Measurements from ENCODE around the gene LRIG1.

Gene LRIG1

DNA sequence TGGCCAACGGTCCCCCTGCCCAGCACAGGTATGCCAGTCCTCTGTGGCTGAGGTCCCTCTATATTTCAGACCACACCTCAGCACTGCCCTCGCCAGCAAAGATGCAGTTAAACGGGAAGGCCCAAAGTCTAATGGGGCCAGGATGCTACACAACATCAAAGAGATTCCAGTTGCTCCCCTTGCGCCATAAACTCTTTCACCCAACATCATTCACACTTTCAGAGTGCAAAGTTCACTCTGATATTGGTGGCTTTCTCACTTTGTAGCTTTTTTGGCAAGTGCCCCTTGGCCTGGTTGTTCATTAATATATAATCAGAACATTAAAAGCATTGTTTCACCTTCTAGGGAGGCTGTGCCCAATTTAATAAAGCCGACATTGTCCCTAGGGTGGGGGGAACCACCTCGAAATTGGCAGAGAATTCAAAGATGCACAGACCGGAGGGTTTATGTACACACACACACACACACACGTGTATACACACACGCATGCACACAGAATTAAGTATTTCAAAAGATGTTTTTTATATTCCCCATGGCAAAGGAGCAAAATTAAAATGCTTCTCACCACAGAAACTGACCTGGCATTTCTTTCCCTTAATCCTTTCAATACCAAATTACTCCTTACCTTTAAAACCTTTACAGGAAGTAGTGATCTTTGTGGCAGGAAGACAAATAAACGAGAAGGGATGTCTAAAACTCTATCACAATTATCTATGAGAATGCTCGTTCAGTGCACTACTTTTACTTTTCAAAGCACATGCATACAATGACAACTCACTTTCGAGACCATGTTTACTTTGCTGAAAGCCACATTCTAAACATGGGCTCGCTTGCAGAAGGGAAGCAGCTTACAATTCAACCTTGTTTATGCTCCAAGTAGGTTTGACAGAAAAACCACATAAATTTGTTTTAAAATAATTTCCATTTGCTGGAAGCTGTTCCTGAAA is 19.5 kb downstream of the LRIG1 start:
- Histone ChIP-seq H3K9ac (peak overlapping the region; percentile 13; the same call in 1 of the 2 replicates), H3K4me2 (peak overlapping the region; percentile 97), H3K4me3 (IDR thresholded peaks at IDR 0.05; ENCODE audit: insufficient read depth, low read depth, low read length) (peak overlapping the region; percentile 60), H3K4me1 (ENCODE audit: low read depth, poor library complexity, severe bottlenecking) (peaks cover 97% of the 10 kb centered on the region), H3K36me3 (ENCODE audit: insufficient read depth) (no peaks in the 10 kb centered on the region), H3K79me2 (ENCODE audit: insufficient read depth, low read depth) (peaks cover 100% of the 10 kb centered on the region), H3K27me3 (ENCODE audit: insufficient read depth, low read depth) (no peaks in the 10 kb centered on the region), H4K20me1 (ENCODE audit: insufficient read depth) (peaks cover 10% of the 10 kb centered on the region; the same call in 1 of the 2 replicates), H2AFZ (ENCODE audit: low read depth) (no peak overlapping the region), H3K27ac (peak overlapping the region; percentile 85)
- TF ChIP-seq, protein P1, sequence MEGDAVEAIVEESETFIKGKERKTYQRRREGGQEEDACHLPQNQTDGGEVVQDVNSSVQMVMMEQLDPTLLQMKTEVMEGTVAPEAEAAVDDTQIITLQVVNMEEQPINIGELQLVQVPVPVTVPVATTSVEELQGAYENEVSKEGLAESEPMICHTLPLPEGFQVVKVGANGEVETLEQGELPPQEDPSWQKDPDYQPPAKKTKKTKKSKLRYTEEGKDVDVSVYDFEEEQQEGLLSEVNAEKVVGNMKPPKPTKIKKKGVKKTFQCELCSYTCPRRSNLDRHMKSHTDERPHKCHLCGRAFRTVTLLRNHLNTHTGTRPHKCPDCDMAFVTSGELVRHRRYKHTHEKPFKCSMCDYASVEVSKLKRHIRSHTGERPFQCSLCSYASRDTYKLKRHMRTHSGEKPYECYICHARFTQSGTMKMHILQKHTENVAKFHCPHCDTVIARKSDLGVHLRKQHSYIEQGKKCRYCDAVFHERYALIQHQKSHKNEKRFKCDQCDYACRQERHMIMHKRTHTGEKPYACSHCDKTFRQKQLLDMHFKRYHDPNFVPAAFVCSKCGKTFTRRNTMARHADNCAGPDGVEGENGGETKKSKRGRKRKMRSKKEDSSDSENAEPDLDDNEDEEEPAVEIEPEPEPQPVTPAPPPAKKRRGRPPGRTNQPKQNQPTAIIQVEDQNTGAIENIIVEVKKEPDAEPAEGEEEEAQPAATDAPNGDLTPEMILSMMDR (conservative IDR thresholded peaks at IDR 0.05; ENCODE audit: low read depth, low read length) = no peak

DNA sequence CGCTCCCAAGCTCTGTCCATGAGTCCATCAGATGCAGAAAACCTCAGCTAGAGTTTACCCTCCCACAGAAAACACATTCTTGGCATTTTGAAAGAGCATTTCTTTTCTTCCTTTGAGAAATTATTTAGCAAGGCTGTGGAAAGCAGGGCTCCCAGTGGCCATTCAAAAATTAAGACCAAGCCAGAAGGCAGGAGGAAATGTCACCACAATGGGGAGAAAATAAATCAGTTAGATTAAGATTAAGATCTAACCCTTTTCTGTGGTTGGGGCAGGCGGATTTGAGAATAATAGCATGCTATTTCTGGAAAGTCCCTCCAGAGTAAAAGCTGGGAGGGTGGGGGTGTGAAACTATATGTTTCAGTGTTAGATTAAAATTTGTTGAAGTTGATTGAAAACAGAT is 20.2 kb downstream of the LRIG1 start:
- Histone ChIP-seq H4K20me1 (ENCODE audit: insufficient read depth) (peaks cover 12% of the 10 kb centered on the region; the same call in 1 of the 2 replicates), H2AFZ (ENCODE audit: low read depth) (no peak overlapping the region), H3K4me1 (ENCODE audit: low read depth, poor library complexity, severe bottlenecking) (peaks cover 97% of the 10 kb centered on the region), H3K27ac (peak overlapping the region; percentile 85), H3K36me3 (ENCODE audit: insufficient read depth) (no peaks in the 10 kb centered on the region), H3K79me2 (ENCODE audit: insufficient read depth, low read depth) (peaks cover 100% of the 10 kb centered on the region), H3K27me3 (ENCODE audit: insufficient read depth, low read depth) (no peaks in the 10 kb centered on the region), H3K4me2 (peak overlapping the region; percentile 97), H3K4me3 (IDR thresholded peaks at IDR 0.05; ENCODE audit: insufficient read depth, low read depth, low read length) (peak overlapping the region; percentile 60), H3K9ac (peak overlapping the region; percentile 13; the same call in 1 of the 2 replicates)
- TF ChIP-seq, protein P1 (conservative IDR thresholded peaks at IDR 0.05; ENCODE audit: low read depth, low read length) = no peak

DNA sequence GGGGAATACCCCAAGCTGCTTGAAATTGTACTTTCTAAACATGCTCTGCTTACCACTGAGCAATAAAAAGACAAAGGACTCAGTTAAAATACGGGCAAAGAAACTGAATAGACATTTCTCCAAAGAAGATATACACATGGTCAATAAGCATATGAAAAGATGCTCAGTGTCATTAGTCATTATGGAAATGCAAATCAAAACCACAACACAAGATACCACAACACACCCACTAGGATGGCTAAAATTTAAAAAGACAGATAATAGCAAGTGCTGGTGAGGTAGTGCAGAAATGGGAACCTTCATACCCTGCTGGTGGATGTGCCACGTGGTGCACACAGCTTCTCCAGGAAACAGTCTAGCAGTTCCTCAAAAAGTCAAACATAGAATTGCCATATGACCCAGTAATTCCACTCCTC is 21.3 kb downstream of the LRIG1 start:
- Histone ChIP-seq H3K4me2 (peak overlapping the region; percentile 97), H3K9ac (no peak overlapping the region), H3K4me1 (ENCODE audit: low read depth, poor library complexity, severe bottlenecking) (peaks cover 97% of the 10 kb centered on the region), H3K79me2 (ENCODE audit: insufficient read depth, low read depth) (peaks cover 100% of the 10 kb centered on the region), H2AFZ (ENCODE audit: low read depth) (no peak overlapping the region), H3K27me3 (ENCODE audit: insufficient read depth, low read depth) (no peaks in the 10 kb centered on the region), H4K20me1 (ENCODE audit: insufficient read depth) (peaks cover 12% of the 10 kb centered on the region; the same call in 1 of the 2 replicates), H3K4me3 (IDR thresholded peaks at IDR 0.05; ENCODE audit: insufficient read depth, low read depth, low read length) (no peak overlapping the region), H3K36me3 (ENCODE audit: insufficient read depth) (no peaks in the 10 kb centered on the region), H3K27ac (peak overlapping the region; percentile 85; the same call in 1 of the 2 replicates)
- TF ChIP-seq, protein P1 (conservative IDR thresholded peaks at IDR 0.05; ENCODE audit: low read depth, low read length) = no peak

DNA sequence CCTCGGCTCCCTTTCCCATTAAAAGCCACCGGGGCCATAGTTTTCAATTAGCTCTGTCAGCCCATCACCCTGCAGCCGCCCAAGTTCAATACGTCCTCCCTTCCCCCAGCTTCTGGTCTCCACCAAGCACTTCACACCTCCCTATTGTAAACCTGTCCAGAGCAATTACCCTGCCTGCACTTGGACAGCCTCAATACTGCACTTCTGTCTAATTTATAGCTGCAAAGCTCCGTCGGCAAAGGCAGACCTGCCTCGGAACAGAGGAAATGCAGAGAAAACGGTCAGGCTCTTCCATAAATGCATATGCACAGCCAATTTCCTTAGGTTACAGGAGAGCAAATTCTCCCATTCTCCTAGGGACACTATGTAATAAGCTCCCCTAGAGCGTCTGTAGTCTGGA is 21.9 kb downstream of the LRIG1 start:
- Histone ChIP-seq H2AFZ (ENCODE audit: low read depth) (no peak overlapping the region), H3K36me3 (ENCODE audit: insufficient read depth) (no peaks in the 10 kb centered on the region), H3K27ac (no peak overlapping the region), H3K4me3 (IDR thresholded peaks at IDR 0.05; ENCODE audit: insufficient read depth, low read depth, low read length) (no peak overlapping the region), H3K9ac (no peak overlapping the region), H4K20me1 (ENCODE audit: insufficient read depth) (peaks cover 12% of the 10 kb centered on the region), H3K4me2 (peak overlapping the region; percentile 97), H3K4me1 (ENCODE audit: low read depth, poor library complexity, severe bottlenecking) (peaks cover 95% of the 10 kb centered on the region), H3K27me3 (ENCODE audit: insufficient read depth, low read depth) (no peaks in the 10 kb centered on the region), H3K79me2 (ENCODE audit: insufficient read depth, low read depth) (peaks cover 100% of the 10 kb centered on the region)
- TF ChIP-seq, protein P1 (conservative IDR thresholded peaks at IDR 0.05; ENCODE audit: low read depth, low read length) = no peak

Measured in KMS-11 (cell line).